Activated B cell treated with CpG ODN at 0.5 μM for 24 hours (primary cell): ENCODE results near the gene MYBL2. TPM values are rescaled to one million over a fixed set of nuclear protein-coding genes. Genes with fewer than 3 reads are reported as not detected.
"Not testable (repeated sequence)": the region's sequence is repeated elsewhere in the genome, so short reads cannot be mapped to it uniquely, and the experiment has no call there.

Experiments
- ATAC-seq: fragments of 200-7000 bp; cut with Tn5 transposase; one replicate; pipeline ENCODE4 v1.10.0; 2021; ENCODE audit warnings: low read depth, mild to moderate bottlenecking, moderate library complexity
- CTCF ChIA-PET: fragments of 350-600 bp; sonication (Branson Sonifier 250); formaldehyde crosslinking; loops from one replicate; lab custom pipeline; 2021; ENCODE audit warnings: antibody characterized with exemption; lab: Charles Lee
- POLR2A ChIA-PET: fragments of 350-600 bp; sonication (Branson Sonifier 250); formaldehyde crosslinking; loops from one replicate; lab custom pipeline; 2021; ENCODE audit warnings: antibody characterized with exemption; lab: Charles Lee
- DNase-seq: peaks from one replicate; pipeline ENCODE4 v3.0.0; 2022
- H3K27ac Mint-ChIP-seq: one replicate; pipeline ENCODE4 v1.8.0; 2020; ENCODE audit warnings: mixed read lengths
- H3K27me3 Mint-ChIP-seq: one replicate; pipeline ENCODE4 v1.8.0; 2021; ENCODE audit warnings: mixed read lengths
- H3K36me3 Mint-ChIP-seq: one replicate; pipeline ENCODE4 v1.8.0; 2021; ENCODE audit warnings: low read depth, mixed read lengths
- H3K4me1 Mint-ChIP-seq: one replicate; pipeline ENCODE4 v1.8.0; 2021; ENCODE audit warnings: mixed read lengths
- H3K4me3 Mint-ChIP-seq: one replicate; pipeline ENCODE4 v1.8.0; 2020; ENCODE audit warnings: mild to moderate bottlenecking, mixed read lengths
- H3K9me3 Mint-ChIP-seq: one replicate; pipeline ENCODE4 v1.8.0; 2020; ENCODE audit warnings: mixed read lengths
- CTCF ChIP-seq: fragments of 200-600 bp; IDR thresholded peaks from one replicate; pipeline ENCODE4 v1.8.0; 2022; ENCODE audit warnings: antibody characterized with exemption, mild to moderate bottlenecking
- intact Hi-C: fragments of 100-400 bp; cut with micrococcal nuclease; formaldehyde crosslinking; loops from one replicate; pipeline ENCODE4 v1.15.1; 2024
- total RNA-seq: library from RNA; stranded (reverse); gene quantifications from 2 replicates; pipeline ENCODE4 v1.2.3, GENCODE V29; 2022

MYBL2 gene
- total RNA-seq, 1 donor from 2014 or later: 102 TPM

- ChIA-PET POLR2A (interaction anchor here (0.6 to 3.6 kb wide), 15 partner anchors 10 to 329 kb away, joined by 3 to 33 read pairs (median 3); partner anchors contain the start of genes IFT52 and SRSF6), CTCF (interaction anchor here (1.5 to 5.5 kb wide), 3 partner anchors 23 to 437 kb away, joined by 3 to 91 read pairs (median 16); no protein-coding TSS in a partner anchor)
- ATAC-seq (no peak), DNase-seq (no peak)
- Mint-ChIP-seq H3K27ac (peak overlapping the region; percentile 91), H3K27me3 (no peaks in the 10 kb centered on the region), H3K9me3 (no peaks in the 10 kb centered on the region), H3K4me1 (peaks cover 36% of the 10 kb centered on the region), H3K4me3 (peak overlapping the region; percentile 64), H3K36me3 (no peaks in the 10 kb centered on the region)
- no peak for TF ChIP-seq CTCF
- intact Hi-C loops: loop anchor here (5.0 kb wide), 2 partner anchors 165 to 455 kb away; no protein-coding TSS in a partner anchor
Observed at GRCh38 chr20:43752051-43752360, 85.1 kb downstream of the MYBL2 start.

GRCh38 chr20:43752561-43753301 is 85.8 kb downstream of the MYBL2 start:
- Mint-ChIP-seq H3K9me3 (no peaks in the 10 kb centered on the region), H3K27ac (peak overlapping the region; percentile 91), H3K4me1 (peaks cover 36% of the 10 kb centered on the region), H3K36me3 (no peaks in the 10 kb centered on the region), H3K27me3 (no peaks in the 10 kb centered on the region), H3K4me3 (peak overlapping the region; percentile 64)
- DNase-seq: no peak
- TF ChIP-seq CTCF: no peak
- peak; percentile 18 for ATAC-seq
- intact Hi-C loops: loop anchor here (5.0 kb wide), 2 partner anchors 165 to 455 kb away; no protein-coding TSS in a partner anchor
- ChIA-PET POLR2A (interaction anchor here (0.6 to 3.6 kb wide), 8 partner anchors 11 to 318 kb away, joined by 3 to 33 read pairs (median 4); partner anchors contain the start of genes IFT52 and SRSF6), CTCF (interaction anchor here (1.5 to 5.5 kb wide), 3 partner anchors 24 to 437 kb away, joined by 3 to 91 read pairs (median 16); no protein-coding TSS in a partner anchor)

GRCh38 chr20:43755390-43755789 is 88.5 kb downstream of the MYBL2 start:
- peaks cover 29% of the 10 kb centered on the region for H3K4me1 Mint-ChIP-seq

GRCh38 chr20:43755851-43756250 is 88.9 kb downstream of the MYBL2 start:
- ATAC-seq: no peak
- Mint-ChIP-seq H3K9me3 (no peaks in the 10 kb centered on the region), H3K27me3 (no peaks in the 10 kb centered on the region), H3K27ac (no peak overlapping the region), H3K36me3 (no peaks in the 10 kb centered on the region), H3K4me3 (no peak overlapping the region), H3K4me1 (peaks cover 26% of the 10 kb centered on the region)
- ChIA-PET POLR2A (no interaction called here), CTCF (no interaction called here)
- intact Hi-C loops: no loop called here
- no peak for DNase-seq
- no peak for TF ChIP-seq CTCF

More at GRCh38 chr20:43755390-43755789, 88.5 kb downstream of the MYBL2 start:
- no peak for TF ChIP-seq CTCF
- Mint-ChIP-seq H3K4me3 (no peak overlapping the region), H3K27me3 (no peaks in the 10 kb centered on the region), H3K36me3 (no peaks in the 10 kb centered on the region), H3K9me3 (no peaks in the 10 kb centered on the region), H3K27ac (no peak overlapping the region)
- CTCF ChIA-PET: no interaction called here
- DNase-seq: no peak
- no peak for ATAC-seq
- intact Hi-C loops: no loop called here
- POLR2A ChIA-PET: no interaction called here

GRCh38 chr20:43757888-43758287 is 91.0 kb downstream of the MYBL2 start:
- H3K9me3 Mint-ChIP-seq, H3K4me3 Mint-ChIP-seq, H3K36me3 Mint-ChIP-seq, H3K27ac Mint-ChIP-seq, DNase-seq, CTCF ChIA-PET, H3K4me1 Mint-ChIP-seq, intact Hi-C loops, H3K27me3 Mint-ChIP-seq: not testable (repeated sequence)
- POLR2A ChIA-PET: interaction anchor here (0.6 to 0.7 kb wide), 2 partner anchors 81 to 171 kb away, joined by 3 to 10 read pairs; no protein-coding TSS in a partner anchor
- ATAC-seq: peak; percentile 10
